HG03060 (cell line): ENCODE results near the gene VPS11.
A peak's percentile ranks its signal among the peaks of the same experiment; 100 is the strongest.

Source experiments
- ATAC-seq: cut with Tn5 transposase; IDR thresholded peaks from one replicate; pipeline ENCODE4 v1.9.1; 2021; ENCODE audit warnings: low read depth, moderate number of reproducible peaks; ENCODE audit not compliant: unreplicated experiment

VPS11 gene

DNA sequence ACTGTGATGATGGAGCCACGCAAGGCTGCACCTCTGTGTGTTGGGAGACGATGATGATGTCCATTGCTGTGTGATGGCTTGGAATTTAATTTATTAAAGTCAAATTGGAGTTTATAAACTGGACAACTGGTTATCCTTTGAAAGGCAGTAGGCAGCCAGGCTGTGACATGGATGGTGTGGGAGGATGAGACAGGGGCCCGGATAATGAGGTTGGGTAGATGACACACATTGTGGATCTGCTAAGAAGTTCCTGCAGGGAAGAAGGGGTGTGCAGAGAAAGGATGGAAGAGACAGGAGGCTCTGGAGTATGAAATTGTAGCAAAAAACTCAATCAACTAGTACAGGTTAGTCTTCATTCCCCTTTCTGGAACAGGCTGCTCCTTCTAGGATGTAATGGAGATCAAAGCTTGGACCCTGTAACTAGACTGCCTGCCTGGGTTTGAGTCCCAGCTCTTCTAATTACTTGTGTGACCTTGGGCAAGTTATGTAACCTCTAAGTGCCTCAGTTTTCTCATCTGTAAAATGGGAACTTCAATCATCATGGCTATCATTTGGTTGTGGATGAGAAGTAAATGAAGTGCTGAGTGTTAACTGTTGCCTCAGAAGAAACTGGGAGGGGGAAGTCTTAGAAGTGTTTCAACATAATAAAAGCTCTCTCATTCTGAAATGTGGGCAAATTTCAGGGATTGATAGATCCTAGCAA, 49.5 kb downstream of the VPS11 start:
- no peak for ATAC-seq

DNA sequence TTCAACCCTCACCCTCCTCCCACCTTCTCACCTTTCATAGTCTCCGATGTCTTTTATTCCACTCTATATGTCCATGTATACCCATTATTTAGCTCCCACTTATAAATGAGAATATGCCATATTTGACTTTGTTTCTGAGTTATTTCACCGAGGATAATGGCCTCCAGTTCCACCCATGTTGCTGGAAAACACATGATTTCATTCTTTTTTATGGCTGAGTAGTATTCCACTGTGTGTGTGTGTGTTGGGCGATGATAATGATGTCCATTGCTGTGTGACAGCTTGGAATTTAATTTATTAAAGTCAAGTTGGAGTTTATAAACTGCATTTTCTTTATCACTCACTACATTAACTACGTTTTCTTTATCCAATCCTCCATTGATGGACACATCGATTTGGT, 50.6 kb downstream of the VPS11 start:
- ATAC-seq = no peak

- no peak for ATAC-seq
These were observed 51.3 kb downstream of the VPS11 start for GRCh38 chr11:119118946-119119345.

GRCh38 chr11:119120639-119121007, 53.0 kb downstream of the VPS11 start:
- ATAC-seq = no peak

- peak; percentile 86 for ATAC-seq
These were observed 53.6 kb downstream of the VPS11 start, which contains the start of gene HINFP for GRCh38 chr11:119121008-119121810. Gene HINFP, plus strand, starts transcription at chr11:119121580. Its CDS starts 5,365 bp downstream, at chr11:119126945.

GRCh38 chr11:119121811-119122124, 54.1 kb downstream of the VPS11 start:
- no peak for ATAC-seq

- no peak for ATAC-seq
These were observed 58.2 kb downstream of the VPS11 start for GRCh38 chr11:119125821-119126220.

DNA sequence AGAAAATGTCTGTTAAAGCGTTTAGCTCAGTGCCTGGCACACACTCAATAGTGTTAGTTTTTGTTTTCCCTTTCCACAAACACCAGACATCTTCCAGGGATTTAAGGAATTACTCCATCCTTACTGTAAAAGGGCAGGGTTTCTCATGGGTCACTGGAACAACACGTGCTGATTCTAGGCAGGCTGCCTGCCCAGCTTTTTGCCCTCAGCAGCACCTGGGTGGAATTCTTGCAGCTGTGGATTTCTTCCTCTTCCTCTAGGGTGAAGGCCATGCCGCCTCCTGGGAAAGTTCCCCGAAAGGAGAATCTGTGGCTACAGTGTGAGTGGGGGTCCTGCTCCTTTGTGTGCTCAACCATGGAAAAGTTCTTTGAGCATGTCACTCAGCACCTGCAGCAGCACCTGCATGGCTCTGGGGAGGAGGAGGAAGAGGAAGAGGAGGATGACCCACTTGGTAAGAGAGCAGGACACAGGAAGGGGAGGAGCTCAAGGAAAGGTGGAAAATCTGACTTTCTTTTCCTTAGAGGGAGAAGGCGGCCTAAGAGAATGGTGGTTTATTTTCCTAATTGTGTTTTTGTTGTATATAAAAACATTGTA, 59.2 kb downstream of the VPS11 start:
- no peak for ATAC-seq

DNA sequence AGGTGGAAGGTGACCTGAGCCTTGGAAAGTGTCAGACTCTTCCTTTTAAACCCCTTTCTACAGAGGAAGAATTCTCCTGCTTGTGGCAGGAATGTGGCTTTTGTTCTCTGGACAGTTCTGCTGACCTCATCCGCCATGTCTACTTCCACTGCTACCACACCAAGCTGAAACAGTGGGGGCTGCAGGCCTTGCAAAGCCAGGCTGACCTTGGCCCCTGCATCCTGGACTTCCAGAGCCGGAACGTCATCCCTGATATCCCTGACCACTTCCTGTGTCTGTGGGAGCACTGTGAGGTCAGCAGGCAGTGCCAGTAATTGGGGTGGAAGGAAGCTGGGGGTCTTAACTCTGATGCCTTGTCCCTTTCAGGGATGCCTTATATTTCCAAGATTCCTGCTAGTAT, 63.0 kb downstream of the VPS11 start:
- no peak for ATAC-seq
